NT2/D1 (cell line): ENCODE results near the gene PROSER3.

Experiments used
- YY1 ChIP-seq: IDR thresholded peaks from 2 replicates; pipeline ENCODE4 v1.6.1; 2011; ENCODE audit not compliant: insufficient read length, insufficient read depth
- ZNF274 ChIP-seq: IDR thresholded peaks from 2 replicates; pipeline ENCODE4 v1.6.1; 2011; ENCODE audit warnings: mild to moderate bottlenecking, low read depth, low read length

DNA sequence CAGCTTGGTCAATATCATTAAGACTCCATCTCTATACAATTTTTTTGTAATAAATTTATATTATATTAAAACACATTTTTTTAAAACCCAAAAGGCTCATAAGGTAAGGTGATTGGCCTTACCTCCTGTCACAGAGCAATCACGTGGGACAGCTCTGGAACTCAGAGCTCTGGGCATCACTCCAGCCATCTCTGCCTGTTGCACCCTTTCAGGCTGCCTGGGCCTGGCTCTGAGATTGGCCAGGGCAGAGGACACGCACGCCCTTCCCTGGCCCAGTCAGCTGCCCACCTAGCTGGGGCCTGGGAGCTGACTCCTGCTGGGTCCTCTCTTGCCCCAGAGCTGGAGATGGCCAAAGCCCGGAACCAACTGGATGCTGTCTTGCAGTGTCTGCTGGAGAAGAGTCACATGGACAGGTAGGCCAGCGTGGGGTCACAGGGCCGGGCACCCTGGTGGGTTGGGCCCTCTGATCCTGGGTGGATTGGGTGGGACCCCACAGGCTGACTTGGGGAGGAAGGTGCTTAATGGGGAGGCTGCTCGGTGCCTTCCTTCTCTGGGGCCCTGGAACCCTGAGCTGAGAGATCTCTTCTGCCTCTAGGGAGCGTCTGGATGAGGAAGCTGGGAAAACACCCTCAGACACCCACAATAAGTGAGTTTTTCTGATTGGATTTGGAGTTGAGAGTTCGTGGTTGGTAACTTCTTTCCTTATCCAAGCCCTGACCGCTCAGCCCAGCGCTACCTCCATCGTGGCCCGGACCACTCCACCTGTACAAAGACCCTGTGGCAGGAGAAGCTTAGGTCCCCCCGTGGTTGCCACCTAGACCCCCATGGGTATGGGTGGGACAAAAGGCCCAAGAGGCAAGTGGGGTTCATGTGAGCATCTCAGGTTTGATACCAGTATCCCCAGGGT, 5.9 kb upstream of the PROSER3 start:
- TF ChIP-seq YY1 = no peak
- TF ChIP-seq ZNF274 = no peak
